Liver (tissue), 3 donors: Measurements from ENCODE around the gene ACOT12.

Source experiments
- FOXA1 ChIP-seq: IDR thresholded peaks from 2 replicates; pipeline ENCODE4 v1.6.1; 2016; ENCODE audit warnings: antibody characterized with exemption
- GABPA ChIP-seq, 2 donors: IDR thresholded peaks in 1 of 2; conservative IDR thresholded peaks in 1 of 2; 2 replicates each; pipeline ENCODE4 v1.6.1; 2016; ENCODE audit warnings: antibody characterized with exemption in 2 of 2, mild to moderate bottlenecking in 1 of 2, moderate library complexity in 1 of 2
- HNF4A ChIP-seq, 2 donors: conservative IDR thresholded peaks; 2 replicates each; pipeline ENCODE4 v1.6.1; 2016; ENCODE audit warnings: antibody characterized with exemption in 2 of 2, mild to moderate bottlenecking in 2 of 2
- JUND ChIP-seq, 2 donors: IDR thresholded peaks; 2 replicates each; pipeline ENCODE4 v1.6.1; 2016; ENCODE audit warnings: antibody characterized with exemption in 2 of 2
- RAD21 ChIP-seq, 2 donors: IDR thresholded peaks; 2 replicates each; pipeline ENCODE4 v1.6.1; 2016; ENCODE audit warnings: antibody characterized with exemption in 2 of 2, mild to moderate bottlenecking in 2 of 2
- REST ChIP-seq: IDR thresholded peaks from 2 replicates; pipeline ENCODE4 v1.6.1; 2016; ENCODE audit warnings: antibody characterized with exemption, mild to moderate bottlenecking
- SP1 ChIP-seq: IDR thresholded peaks from 2 replicates; pipeline ENCODE4 v1.6.1; 2018; ENCODE audit warnings: antibody characterized with exemption, mild to moderate bottlenecking
- TAF1 ChIP-seq: conservative IDR thresholded peaks from 2 replicates; pipeline ENCODE4 v1.6.1; 2016; ENCODE audit warnings: antibody characterized with exemption, mild to moderate bottlenecking
- TF ChIP-seq, protein P1 (sequence below): IDR thresholded peaks from 2 replicates; pipeline ENCODE4 v1.6.1; 2016; ENCODE audit warnings: antibody characterized with exemption
- TF ChIP-seq, protein P2 (sequence below): IDR thresholded peaks from 2 replicates; pipeline ENCODE4 v1.6.1; 2016; ENCODE audit warnings: antibody characterized with exemption
- TF ChIP-seq, protein P3 (sequence below): fragments of 150-350 bp; IDR thresholded peaks from 2 replicates; pipeline ENCODE4 v1.5.1; 2017; ENCODE audit warnings: improper control_type of control experiment, low read depth, low read length; ENCODE audit not compliant: missing input control
- TF ChIP-seq, protein P4 (sequence below): IDR thresholded peaks from 2 replicates; pipeline ENCODE4 v1.6.1; 2016; ENCODE audit warnings: antibody characterized with exemption
- donor health status: healthy.
- donor health status: healthy.

DNA sequence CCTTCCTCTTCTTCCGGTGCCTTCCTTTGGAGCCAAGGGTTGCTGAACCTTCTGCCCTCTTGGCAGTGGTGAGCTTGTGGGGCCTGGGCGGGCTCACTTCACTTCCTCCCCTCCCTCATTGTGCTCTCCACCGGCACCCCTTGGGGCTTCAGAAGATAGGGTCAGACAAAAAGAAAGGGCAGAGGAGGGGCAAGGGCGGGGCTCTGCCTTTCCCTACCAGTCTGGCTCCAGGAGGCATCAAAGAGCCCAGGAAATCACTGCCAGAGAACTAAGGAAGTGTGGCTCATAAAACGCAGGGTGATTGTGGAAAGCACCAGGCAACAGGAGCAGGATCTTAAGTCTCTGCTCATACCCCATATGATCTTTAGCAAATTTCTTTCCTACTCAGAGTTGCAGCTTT lies 34.8 kb downstream of the ACOT12 start:
- no peak for TF ChIP-seq JUND (IDR thresholded peaks at IDR 0.05)
- TF ChIP-seq, protein P1, sequence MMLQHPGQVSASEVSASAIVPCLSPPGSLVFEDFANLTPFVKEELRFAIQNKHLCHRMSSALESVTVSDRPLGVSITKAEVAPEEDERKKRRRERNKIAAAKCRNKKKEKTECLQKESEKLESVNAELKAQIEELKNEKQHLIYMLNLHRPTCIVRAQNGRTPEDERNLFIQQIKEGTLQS, result no peak
- TF ChIP-seq, protein P2, sequence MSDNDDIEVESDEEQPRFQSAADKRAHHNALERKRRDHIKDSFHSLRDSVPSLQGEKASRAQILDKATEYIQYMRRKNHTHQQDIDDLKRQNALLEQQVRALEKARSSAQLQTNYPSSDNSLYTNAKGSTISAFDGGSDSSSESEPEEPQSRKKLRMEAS, result no peak
- TF ChIP-seq, protein P3, sequence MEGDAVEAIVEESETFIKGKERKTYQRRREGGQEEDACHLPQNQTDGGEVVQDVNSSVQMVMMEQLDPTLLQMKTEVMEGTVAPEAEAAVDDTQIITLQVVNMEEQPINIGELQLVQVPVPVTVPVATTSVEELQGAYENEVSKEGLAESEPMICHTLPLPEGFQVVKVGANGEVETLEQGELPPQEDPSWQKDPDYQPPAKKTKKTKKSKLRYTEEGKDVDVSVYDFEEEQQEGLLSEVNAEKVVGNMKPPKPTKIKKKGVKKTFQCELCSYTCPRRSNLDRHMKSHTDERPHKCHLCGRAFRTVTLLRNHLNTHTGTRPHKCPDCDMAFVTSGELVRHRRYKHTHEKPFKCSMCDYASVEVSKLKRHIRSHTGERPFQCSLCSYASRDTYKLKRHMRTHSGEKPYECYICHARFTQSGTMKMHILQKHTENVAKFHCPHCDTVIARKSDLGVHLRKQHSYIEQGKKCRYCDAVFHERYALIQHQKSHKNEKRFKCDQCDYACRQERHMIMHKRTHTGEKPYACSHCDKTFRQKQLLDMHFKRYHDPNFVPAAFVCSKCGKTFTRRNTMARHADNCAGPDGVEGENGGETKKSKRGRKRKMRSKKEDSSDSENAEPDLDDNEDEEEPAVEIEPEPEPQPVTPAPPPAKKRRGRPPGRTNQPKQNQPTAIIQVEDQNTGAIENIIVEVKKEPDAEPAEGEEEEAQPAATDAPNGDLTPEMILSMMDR, result no peak
- no peak for TF ChIP-seq TAF1
- TF ChIP-seq HNF4A (conservative IDR thresholded peaks at IDR 0.05), result no peak
- TF ChIP-seq GABPA (IDR thresholded peaks at IDR 0.05 in 1 of 2, conservative IDR thresholded peaks at IDR 0.05 in 1 of 2), result no peak
- TF ChIP-seq RAD21 (IDR thresholded peaks at IDR 0.05), result no peak
- no peak for TF ChIP-seq REST
- TF ChIP-seq, protein P4, sequence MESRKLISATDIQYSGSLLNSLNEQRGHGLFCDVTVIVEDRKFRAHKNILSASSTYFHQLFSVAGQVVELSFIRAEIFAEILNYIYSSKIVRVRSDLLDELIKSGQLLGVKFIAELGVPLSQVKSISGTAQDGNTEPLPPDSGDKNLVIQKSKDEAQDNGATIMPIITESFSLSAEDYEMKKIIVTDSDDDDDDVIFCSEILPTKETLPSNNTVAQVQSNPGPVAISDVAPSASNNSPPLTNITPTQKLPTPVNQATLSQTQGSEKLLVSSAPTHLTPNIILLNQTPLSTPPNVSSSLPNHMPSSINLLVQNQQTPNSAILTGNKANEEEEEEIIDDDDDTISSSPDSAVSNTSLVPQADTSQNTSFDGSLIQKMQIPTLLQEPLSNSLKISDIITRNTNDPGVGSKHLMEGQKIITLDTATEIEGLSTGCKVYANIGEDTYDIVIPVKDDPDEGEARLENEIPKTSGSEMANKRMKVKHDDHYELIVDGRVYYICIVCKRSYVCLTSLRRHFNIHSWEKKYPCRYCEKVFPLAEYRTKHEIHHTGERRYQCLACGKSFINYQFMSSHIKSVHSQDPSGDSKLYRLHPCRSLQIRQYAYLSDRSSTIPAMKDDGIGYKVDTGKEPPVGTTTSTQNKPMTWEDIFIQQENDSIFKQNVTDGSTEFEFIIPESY, result no peak
- TF ChIP-seq SP1, result no peak
- no peak for TF ChIP-seq FOXA1
